ENCODE data around the gene GALNT13. TPM values are rescaled to one million over a fixed set of nuclear protein-coding genes. Genes with fewer than 3 reads are reported as not detected.

GALNT13 gene
- total and polyA plus RNA-seq, 2 donors (not counting 1 experiment from before 2014, with no cell fraction given), result not detected

GRCh38 chr2:154142480-154142879, 270.8 kb downstream of the GALNT13 start:
- Histone ChIP-seq H3K9me3 (ENCODE audit: control extremely low read depth in 1 of 3, control insufficient read depth in 2 of 3, insufficient read depth in 1 of 3, low read length in 2 of 3) (no peaks in the 10 kb centered on the region), H3K27me3 (replicated peaks in 1 of 4; ENCODE audit: control extremely low read depth in 1 of 4, control insufficient read depth in 3 of 4, insufficient read depth in 4 of 4, low read length in 3 of 4) (no peaks in the 10 kb centered on the region), H3K27ac (ENCODE audit: low read length in 2 of 2) (no peak overlapping the region), H3K9ac (ENCODE audit: low read length) (no peak overlapping the region), H2AFZ (ENCODE audit: insufficient read depth, low read depth, low read length, poor library complexity, severe bottlenecking) (no peak overlapping the region), H3K4me3 (ENCODE audit: control extremely low read depth in 1 of 5, extremely low read depth in 1 of 5, insufficient read depth in 1 of 5, low read depth in 2 of 5, low read length in 4 of 5) (no peak overlapping the region), H3K4me2 (replicated peaks; ENCODE audit: low read depth, low read length, poor library complexity, severe bottlenecking) (no peak overlapping the region), H3K79me2 (ENCODE audit: control insufficient read depth, insufficient read depth, low read length) (no peaks in the 10 kb centered on the region), H4K20me1 (ENCODE audit: control insufficient read depth, insufficient read depth, low read length, poor library complexity, severe bottlenecking) (no peaks in the 10 kb centered on the region), H3K36me3 (replicated peaks in 1 of 2; ENCODE audit: control extremely low read depth in 1 of 2, control insufficient read depth in 1 of 2, extremely low read depth in 1 of 2, insufficient read depth in 2 of 2, low read length in 1 of 2) (no peaks in the 10 kb centered on the region), H3K4me1 (ENCODE audit: control insufficient read depth in 2 of 2, insufficient read depth in 2 of 2, low read length in 2 of 2) (no peaks in the 10 kb centered on the region)
- POLR2A ChIA-PET, result no interaction called here
- no peaks in the 10 kb centered on the region for H3K27me3 Mint-ChIP-seq
- DNase-seq (no peak), ATAC-seq (ENCODE audit: low read depth) (no peak)
- no peak for TF ChIP-seq CTCF (IDR thresholded peaks at IDR 0.05)
- no peak overlapping the region for H3K27ac Mint-ChIP-seq
- H3K4me3 Mint-ChIP-seq, result no peak overlapping the region
- intact Hi-C loops (cut with micrococcal nuclease), result no loop called here
- CTCF ChIA-PET, result no interaction called here
- 80% methylated on average over 1 of the region's 2 CpGs for WGBS (ENCODE audit: insufficient coverage)
- H3K4me1 Mint-ChIP-seq, result no peaks in the 10 kb centered on the region
- H3K9me3 Mint-ChIP-seq (ENCODE audit: insufficient read depth), result no peaks in the 10 kb centered on the region

- Histone ChIP-seq H3K4me1 (ENCODE audit: control insufficient read depth in 2 of 2, insufficient read depth in 2 of 2, low read length in 2 of 2) (no peaks in the 10 kb centered on the region), H3K9me3 (ENCODE audit: control extremely low read depth in 1 of 3, control insufficient read depth in 2 of 3, insufficient read depth in 1 of 3, low read length in 2 of 3) (no peaks in the 10 kb centered on the region), H3K36me3 (replicated peaks in 1 of 2; ENCODE audit: control extremely low read depth in 1 of 2, control insufficient read depth in 1 of 2, extremely low read depth in 1 of 2, insufficient read depth in 2 of 2, low read length in 1 of 2) (no peaks in the 10 kb centered on the region), H3K27me3 (replicated peaks in 1 of 4; ENCODE audit: control extremely low read depth in 1 of 4, control insufficient read depth in 3 of 4, insufficient read depth in 4 of 4, low read length in 3 of 4) (no peaks in the 10 kb centered on the region), H4K20me1 (ENCODE audit: control insufficient read depth, insufficient read depth, low read length, poor library complexity, severe bottlenecking) (no peaks in the 10 kb centered on the region), H3K4me2 (replicated peaks; ENCODE audit: low read depth, low read length, poor library complexity, severe bottlenecking) (no peak overlapping the region), H3K9ac (ENCODE audit: low read length) (no peak overlapping the region), H3K4me3 (ENCODE audit: control extremely low read depth in 1 of 5, extremely low read depth in 1 of 5, insufficient read depth in 1 of 5, low read depth in 2 of 5, low read length in 4 of 5) (no peak overlapping the region), H3K27ac (ENCODE audit: low read length in 2 of 2) (no peak overlapping the region), H3K79me2 (ENCODE audit: control insufficient read depth, insufficient read depth, low read length) (no peaks in the 10 kb centered on the region), H2AFZ (ENCODE audit: insufficient read depth, low read depth, low read length, poor library complexity, severe bottlenecking) (no peak overlapping the region)
- intact Hi-C loops (cut with micrococcal nuclease), result no loop called here
- TF ChIP-seq EZH2 (IDR thresholded peaks at IDR 0.05; ENCODE audit: borderline replicate concordance, insufficient read depth, low read depth, low read length, poor library complexity, severe bottlenecking), result no peak
- TF ChIP-seq CTCF (IDR thresholded peaks at IDR 0.05), result no peak
- Mint-ChIP-seq H3K27me3 (no peaks in the 10 kb centered on the region), H3K4me3 (no peak overlapping the region), H3K9me3 (ENCODE audit: insufficient read depth) (no peaks in the 10 kb centered on the region), H3K27ac (no peak overlapping the region), H3K4me1 (no peaks in the 10 kb centered on the region)
- ATAC-seq (ENCODE audit: low read depth), result no peak
- POLR2A ChIA-PET, result no interaction called here
- DNase-seq, result no peak
- WGBS (ENCODE audit: insufficient coverage), result 93% methylated on average over 3 of the region's 4 CpGs
- CTCF ChIA-PET, result no interaction called here
Measured at GRCh38 chr2:154143105-154143504, 271.4 kb downstream of the GALNT13 start.
